GM21381 (cell line): ENCODE results near the gene RBM4B.

Experiments
- ATAC-seq: cut with Tn5 transposase; IDR thresholded peaks from one replicate; pipeline ENCODE4 v1.9.1; 2021; ENCODE audit warnings: mild to moderate bottlenecking, moderate library complexity; ENCODE audit not compliant: unreplicated experiment

Gene RBM4B

DNA sequence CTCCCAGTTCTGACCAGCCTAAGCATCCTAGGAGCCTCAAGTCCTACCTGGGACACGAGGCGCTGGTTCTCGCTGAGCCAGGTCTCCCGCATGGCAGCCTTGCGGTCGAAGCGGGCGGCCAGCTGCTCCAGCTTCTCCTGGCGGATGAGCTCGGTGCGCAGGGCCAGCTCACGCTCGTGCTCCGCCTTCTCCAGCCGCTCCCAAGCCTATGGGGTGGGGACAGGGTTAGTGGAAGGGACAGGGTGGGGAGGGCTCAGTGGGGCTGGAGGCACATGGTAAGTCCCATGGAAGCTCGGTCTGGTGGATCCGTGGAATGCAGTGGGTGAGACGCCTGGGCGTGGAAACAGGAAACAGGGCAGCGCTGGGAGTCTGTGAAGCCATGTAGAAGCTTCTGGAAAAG is 30.4 kb upstream of the RBM4B start:
- ATAC-seq: no peak

DNA sequence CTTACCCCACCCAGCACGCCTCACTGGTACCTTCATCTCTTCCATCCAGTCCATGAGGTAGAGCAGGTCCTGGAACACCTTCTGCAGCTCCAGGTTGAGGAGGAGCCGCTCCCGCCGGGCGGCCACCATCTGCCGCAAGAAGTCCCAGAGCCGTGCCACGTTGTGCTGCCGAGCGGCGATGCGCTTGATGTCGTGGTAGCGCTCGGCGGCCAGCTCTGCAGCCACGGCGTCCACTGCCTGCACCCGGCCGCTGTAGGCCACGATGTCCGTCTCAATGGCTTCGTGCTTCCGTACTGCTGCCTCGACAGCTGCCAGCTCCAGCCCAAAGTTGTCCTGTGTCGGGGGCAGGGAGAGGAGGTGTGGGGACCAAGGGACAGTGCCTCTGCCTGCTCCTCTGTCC is 29.8 kb upstream of the RBM4B start:
- no peak for ATAC-seq

DNA sequence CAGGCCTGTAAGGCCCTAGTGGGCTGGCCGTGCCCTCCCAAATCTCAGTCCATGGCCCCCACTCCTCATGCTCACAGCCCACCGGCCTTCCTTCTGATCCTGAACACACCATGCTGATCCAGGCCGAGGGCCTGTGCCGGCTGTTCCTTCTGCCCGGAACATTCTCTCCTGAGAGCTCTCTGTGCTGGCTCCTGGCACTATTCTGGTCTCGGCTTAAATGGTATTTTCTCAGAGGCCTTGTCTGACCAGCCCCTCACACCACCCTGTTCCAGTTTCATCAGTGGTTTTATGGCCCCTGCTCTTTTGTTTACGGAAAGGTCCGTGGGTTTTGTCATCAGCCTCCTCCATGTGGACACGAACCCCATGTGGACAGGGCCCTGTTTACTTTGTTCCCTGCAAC is 29.3 kb upstream of the RBM4B start:
- ATAC-seq: no peak

DNA sequence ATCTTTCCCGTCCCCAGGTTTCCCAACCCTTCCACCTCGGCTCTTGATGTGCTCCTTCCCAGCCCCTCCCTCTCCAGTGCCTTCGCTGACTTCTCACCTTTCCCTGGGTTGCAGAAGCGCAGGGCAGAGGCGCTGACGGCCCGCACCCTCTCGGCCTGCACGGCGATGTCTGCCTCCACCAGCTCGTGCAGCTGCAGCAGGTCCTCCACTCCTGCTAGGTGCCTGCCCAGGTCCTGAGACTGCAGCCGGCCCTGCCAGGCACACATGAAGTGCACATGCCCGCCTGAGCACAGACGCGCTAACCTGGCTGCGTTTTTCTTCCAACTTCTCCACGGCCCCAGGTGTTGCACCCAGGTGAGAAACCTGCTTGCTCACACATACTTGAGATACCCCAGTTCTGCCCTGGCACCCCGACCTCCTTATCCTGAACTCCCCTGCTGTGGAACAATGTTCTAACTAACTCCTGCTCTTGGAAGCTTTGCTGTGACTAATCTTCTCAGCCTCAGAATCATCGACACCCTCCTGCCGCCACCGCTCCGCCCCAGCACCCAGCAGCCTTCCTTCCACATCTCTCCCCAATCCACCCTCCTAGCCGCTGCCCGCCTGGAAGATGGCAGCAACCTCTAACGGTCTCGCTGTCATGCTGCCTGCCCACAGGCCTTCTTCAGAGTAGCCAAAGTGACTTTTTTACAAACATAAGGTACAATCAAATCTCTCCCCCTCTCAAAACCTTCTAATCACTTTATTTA is 28.1 kb upstream of the RBM4B start:
- ATAC-seq: no peak

DNA sequence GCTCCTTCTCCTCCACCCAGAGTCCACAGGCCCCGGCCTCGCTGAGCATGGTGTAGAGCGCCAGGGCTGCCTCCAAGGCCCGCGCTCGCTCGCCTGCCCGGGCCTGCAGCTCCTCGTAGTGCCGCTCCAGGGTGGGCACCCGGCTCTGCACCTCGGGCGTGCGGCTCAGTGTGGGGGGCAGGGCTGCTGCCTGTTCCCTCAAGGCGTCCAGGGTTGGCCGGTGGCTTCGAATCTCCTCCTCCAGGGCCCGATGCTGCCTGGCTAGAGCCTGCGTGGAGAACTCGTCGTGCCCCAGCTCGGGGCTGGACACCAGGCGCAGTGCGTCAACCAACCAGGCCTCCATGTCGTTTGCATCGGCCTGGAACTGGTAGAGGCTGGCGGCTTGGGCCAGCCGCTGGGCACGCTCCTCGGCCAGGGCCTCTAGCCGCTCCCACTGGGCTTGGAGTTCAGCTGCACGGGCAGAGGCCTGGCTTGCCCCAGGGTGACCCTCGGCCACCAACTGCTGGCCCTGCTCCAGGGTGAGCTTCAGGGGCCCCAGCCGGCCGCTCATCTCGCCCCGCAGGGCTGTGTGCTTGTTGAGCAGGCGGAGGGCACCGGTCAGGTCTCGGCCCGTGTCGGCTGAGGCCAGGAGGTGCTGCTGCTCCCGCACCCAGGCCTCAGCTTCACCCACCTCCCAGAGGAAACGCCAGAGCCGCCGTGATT is 27.1 kb upstream of the RBM4B start:
- no peak for ATAC-seq

DNA sequence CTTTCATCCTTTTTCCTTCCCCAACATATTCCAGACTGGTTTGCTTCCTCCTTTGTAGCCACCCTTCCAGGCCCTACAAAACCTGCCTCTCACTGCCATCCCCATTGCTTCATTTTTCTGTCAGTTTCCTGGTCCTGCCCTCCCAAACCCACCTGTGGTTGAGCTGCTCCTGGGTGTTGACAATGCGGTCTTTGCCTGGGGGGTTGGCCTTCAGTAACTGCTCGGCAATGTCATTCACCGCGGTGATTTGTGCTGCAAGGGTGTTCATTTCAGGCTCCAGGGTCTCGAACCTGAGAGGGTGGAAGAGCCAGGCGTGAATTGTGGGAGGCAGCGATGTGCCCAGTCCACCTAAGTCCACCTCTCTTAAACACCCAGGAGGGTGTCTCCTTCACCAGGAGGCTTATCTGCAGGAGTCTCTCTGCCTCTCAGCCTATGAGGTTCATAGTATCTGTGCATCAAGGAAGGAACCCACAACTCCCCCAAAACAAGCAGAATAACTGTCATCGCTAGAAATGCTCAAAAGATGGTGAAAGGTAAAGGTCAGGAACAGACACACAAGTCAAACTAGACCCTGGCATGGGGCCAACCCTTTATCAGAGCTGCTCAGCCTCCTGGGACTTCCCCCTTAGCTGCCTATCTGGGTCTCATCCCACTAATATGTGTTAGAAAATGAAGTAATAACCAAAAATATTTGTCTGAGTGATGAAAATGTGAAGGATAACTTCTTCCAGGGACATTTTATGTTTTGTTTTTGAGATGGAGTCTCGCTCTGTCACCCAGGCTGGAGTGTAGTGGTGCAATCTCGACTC is 23.9 kb upstream of the RBM4B start:
- no peak for ATAC-seq

DNA sequence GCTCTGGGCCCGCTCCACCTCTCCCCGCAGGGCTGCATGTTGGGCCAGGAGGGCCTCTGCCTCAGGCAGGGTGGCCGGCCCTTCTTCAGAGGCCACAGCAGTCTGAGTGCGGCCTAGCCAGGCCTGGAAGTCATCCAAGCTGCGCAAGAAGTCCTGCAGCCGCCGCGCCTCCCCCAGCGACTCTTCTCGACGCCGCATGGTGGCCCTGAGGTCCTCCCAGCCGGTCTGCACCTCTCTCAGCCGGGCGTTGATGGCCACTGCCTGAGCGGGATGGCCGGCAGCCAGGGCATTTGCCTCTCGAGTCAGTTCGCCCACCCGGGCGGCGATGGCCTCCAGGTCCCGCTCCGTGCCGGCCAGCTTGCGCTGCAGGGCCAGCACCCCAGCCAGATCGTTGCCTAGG is 23.1 kb upstream of the RBM4B start:
- ATAC-seq: no peak

DNA sequence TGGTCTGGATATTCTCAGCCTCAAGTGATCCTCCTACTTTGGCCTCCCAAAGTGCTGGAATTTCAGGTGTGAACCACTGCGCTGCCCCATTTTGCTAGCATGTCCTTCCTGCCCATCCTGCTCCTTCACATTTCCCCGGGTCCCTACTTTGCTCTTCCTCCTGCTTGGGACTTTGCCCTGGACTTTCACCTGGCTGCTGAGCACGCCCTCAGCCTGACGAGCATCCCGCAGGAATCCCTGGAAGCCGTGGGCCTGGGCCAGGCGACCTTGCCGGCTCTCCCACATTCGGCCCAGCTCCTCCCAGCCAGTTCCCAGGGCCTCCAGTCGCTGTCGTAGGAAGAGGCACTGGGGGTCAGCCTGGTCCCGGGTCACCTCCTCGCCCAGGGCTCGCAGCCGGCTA is 22.6 kb upstream of the RBM4B start:
- no peak for ATAC-seq

DNA sequence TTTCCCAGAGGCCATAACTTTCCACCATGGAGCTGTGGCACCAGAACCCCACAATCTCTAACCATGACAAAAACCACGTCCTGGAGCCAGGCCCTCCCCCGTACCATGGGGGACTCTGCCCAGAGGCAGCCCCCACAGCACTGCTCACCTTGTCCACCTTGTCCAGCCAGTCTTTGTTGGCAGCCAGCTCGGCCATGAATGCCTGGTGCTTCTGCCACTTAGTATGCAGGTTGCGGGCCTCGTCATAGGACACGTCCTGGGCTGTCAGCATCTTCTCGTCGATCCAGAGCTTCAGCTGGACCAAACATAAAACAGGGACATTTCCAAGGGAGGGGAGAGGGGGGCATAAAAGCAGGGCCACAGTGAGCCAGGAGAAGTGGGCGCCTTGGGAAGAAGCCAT is 20.8 kb upstream of the RBM4B start:
- ATAC-seq: no peak

DNA sequence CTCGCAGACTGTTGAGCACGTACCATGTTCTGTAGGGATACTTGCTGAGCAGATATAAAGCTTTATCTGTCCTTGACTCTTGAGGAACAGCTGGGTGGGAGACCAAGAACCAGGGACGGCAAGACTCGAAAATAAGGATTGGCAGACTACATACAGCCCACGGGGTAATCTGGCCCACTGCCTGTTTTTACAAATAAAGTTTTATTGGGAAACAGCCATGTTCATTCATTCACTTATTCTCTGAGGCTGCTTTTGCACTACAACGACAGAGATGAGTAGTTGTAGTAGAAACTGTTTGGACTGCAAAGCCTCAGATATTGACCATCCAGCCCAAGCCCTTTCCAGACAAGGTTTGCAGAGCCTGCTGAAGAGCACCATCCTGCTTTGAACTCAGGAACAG is 20.3 kb upstream of the RBM4B start:
- ATAC-seq: no peak

DNA sequence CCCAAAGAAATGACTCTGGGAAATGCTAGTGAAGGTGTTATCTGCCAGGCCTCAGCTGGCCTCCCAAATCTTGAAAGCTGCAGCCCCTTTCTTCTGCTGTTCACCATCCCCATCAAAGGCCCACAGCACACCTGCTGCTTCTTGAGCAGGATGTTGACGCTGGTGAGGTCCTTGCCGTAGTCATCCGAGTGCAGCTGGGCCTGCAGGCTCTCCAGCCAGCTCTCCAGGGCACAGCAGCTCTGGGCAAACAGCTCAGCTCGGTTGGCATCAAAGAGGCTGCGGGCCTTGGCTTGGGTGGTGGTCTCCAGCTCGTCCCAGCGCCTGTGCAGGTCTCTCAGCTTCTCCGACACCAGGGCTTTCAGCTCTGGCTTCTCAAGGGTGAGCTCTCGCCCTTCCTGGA is 18.5 kb upstream of the RBM4B start:
- no peak for ATAC-seq

DNA sequence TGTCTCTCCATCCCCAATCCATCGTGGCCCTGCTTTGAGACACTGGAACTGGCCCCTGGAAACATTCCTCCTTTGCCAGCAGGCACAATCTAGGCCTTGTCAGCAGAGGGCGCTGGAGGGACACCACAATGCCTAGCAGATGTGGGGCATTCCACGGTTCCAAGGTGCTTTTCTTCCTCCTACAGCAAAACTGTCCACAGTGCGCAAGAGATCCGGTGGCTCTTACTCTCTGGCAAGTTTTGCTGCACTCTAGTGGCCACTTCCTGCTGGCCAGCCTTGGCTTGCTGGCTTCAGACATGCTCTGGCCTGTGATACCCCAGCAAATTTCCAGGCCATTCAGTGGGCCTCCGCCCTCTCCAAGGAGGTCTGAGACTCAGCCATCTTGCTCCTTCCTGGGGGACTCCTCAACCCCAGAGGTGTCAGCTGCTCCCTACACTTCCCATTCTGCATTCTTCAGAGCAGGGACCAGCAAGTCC is 17.1 kb upstream of the RBM4B start:
- ATAC-seq: no peak

DNA sequence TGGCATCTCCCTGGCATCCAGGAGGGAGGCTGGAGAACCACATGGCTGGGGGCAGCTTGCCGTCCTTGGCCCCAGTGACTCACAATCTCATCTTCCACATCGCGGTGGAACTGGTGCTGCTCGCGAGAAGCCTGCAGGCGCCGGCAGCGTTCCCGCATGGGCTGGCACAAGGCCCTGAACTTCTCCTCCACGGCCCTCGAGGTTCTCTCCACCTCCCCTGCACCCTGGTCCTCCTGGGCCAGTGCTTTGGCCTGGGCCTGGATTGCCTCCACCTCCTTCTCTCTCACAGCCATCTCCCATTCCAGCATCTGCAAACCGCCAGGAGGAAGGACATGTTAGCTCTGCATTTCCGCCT is 16.3 kb upstream of the RBM4B start:
- ATAC-seq: no peak

DNA sequence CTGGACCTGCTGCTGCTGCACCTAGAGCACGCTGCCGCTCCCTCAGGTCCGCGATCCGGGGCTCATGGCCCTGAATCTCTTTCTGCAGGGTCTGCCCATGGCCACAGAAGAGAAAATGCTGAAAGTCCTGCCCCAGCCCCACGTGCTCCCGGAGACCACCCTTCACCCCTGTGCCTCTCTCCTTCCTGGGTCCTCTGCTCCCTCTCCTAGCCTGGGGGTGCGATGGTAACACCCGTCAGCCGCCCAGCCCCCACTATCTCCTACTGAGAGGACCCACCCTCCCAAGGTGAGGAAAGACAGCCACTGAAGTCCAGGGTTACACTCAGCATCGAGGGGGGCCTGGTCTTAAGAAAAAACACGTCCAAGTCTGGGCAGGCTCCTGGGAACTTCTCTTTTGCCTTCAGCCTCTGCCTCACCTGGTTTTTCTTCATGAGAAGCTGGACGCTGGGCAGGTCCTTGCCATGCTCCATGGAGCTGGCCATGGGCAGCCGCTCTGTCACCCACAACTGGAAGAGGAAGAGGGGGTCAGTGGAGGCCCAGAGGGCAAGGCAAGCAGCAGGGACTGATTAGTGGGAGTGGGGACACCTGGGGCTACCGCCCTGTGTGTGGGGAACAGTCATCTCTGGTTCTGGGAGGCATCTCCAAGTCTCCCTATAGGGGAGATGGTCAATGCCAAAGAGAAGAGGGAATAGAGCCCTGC is 15.8 kb upstream of the RBM4B start:
- ATAC-seq: no peak

DNA sequence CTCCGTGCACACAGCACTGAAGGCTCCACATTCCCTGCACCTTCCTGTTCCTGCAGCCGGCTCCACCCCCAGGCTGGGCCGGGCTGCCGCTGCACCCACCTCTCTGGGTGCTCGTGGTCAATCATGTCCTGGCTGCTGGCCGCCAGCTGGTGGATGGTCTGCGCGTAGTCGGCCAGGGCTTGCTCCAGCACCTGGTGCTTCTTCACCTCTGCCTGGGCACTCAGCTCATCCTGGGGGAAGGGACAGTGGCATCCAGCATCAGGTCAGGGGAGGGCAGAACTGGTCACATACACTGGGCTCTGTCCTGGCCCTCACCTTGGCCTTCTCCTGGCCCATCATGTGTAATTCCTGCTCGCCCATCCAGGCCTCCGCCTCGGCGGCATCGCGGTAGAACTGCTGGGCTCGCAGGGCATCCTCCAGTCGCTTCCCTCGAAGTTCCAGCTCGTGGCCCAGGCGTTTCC is 15.2 kb upstream of the RBM4B start:
- ATAC-seq: no peak

DNA sequence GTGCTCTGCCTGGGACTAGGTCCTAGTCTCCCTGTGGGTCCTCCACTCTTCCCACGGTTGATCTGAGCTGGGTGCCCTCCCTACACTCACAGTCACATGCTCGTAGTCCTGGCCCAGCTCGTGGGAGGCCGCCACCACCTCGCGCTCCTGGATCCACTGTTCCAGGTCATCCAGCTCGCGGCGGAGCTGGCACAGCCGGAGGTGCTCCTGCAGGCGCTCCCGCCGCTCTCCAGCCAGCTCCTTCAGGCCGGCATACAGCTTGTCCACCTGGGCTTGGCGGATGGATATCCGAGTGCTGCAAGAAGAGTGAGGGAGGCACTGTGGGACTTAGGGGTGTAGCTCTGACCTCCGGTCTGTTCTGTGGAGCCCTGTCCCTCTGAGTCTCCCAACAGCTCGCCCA is 14.8 kb upstream of the RBM4B start:
- no peak for ATAC-seq

DNA sequence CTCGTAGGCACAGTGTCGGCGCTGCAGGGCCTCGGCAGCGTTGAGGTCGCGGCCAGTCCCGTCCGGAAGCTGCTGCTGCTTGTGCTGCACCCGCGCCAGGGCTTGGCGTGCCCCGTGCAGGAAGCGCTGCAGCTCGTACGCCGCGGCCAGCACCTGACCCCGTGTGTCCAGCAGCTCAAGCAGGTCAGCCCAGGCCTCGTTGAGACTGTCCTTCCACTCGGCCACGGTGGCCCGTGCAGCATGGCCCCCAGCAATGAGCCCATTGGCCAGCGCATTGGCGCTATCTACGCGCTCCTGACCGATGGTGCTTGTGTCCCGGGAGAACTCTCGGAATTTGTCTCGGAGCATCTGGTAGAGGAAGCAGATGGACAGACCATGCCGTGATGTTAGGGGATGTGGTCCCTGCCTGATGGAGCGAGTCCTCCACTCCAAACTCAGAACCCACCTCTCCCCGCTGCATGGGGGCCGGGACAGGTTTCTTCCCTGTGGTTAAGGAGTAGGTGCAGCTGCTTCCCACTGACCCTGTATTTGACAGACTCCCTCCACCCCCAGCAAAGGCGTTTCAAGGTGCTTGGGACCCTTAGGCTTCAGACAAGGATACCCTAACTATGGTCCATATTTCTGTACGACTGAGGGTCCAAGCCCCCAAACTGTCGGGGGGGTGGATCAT is 13.8 kb upstream of the RBM4B start:
- no peak for ATAC-seq

DNA sequence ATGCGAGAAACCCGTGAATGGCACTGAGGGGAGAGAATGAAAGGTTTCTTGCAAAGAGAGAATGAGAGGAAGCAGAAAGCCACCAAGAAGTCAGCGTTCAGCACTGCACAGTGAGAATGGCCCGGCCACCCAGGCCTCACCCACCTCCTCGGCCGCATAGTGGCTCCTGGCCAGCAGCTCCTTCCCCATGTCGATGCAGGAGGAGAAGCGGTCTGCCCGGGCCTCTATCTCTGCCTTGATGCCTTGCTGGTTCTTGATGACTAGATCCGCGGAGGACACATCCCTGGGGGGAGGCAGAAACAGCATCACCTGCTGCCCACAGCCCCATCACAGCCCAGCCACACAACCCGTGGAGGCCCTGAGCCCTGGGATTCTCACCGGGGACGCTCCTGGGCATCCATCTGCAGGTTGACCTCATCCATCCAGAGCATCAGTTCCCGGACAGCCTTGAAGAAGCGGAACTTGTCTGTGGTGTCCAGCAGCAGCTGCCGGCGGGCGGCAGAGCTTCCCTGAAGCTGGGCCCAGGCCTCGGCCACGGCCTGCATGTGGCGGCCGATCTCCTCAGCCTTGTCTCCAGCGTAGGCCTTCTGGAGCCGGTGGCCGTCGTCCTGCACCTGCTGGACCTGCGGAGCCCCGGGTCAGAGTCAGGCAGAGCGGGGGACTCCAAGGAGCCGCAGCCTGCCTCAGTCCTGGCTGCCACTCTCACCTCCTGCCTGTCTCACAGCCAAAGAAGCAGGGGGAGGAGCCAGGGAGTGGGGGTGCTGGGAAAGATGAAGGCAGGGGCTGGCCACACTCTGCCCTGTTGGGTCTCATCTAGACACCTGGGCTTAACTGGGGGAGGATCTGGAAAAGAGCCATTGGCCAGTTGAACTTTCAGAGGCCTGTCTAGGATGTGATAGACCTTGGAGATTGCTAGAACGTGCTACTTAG is 12.2 kb upstream of the RBM4B start:
- ATAC-seq: no peak
